PC-9 (cell line): ENCODE results near the gene TIAM2. TPM values are rescaled to one million over a fixed set of nuclear protein-coding genes. Genes with fewer than 3 reads are reported as not detected.

Experiments
- BruUV-seq: library from RNA; stranded (reverse); fragments of 400-500 nt; replicated peaks from 2 replicates; lab custom pipeline; 2021; lab: Mats Ljungman, UMichigan
- CTCF ChIA-PET: fragments of 300-600 bp; sonication (Branson Sonifier 250); formaldehyde crosslinking; loops from one replicate; lab custom pipeline; 2022; ENCODE audit warnings: antibody characterized with exemption; lab: Charles Lee
- POLR2A ChIA-PET: fragments of 300-600 bp; sonication (Branson Sonifier 250); formaldehyde crosslinking; loops from one replicate; lab custom pipeline; 2022; ENCODE audit warnings: antibody characterized with exemption; ENCODE audit not compliant: unreplicated experiment; lab: Charles Lee
- DNase-seq, 2 experiments: peaks; one replicate each; pipeline versions ENCODE4 v3.0.0 to v3.0.0-alpha.2; 2015 to 2022; ENCODE audit warnings: mixed read lengths in 1 of 2
- H2AFZ ChIP-seq: fragments of 200-600 bp; sonication (generic); 2 replicates; pipeline ENCODE4 v1.8.1; 2017; ENCODE audit warnings: antibody characterized with exemption
- H3F3A ChIP-seq: fragments of 200-600 bp; sonication (generic); 2 replicates; pipeline ENCODE4 v1.8.1; 2017; ENCODE audit warnings: antibody characterized with exemption, mild to moderate bottlenecking, low read depth; ENCODE audit not compliant: insufficient read depth
- H3K27ac ChIP-seq: fragments of 200-600 bp; sonication (generic); 2 replicates; pipeline ENCODE4 v1.6.1; 2016; ENCODE audit warnings: mixed run types
- H3K27me3 ChIP-seq: fragments of 200-600 bp; sonication (generic); 2 replicates; pipeline ENCODE4 v1.6.1; 2016; ENCODE audit warnings: low read depth, mixed run types; ENCODE audit not compliant: insufficient read depth
- H3K36me3 ChIP-seq: fragments of 200-600 bp; sonication (generic); 2 replicates; pipeline ENCODE4 v1.6.1; 2016; ENCODE audit warnings: low read depth, mixed run types
- H3K4me1 ChIP-seq: fragments of 200-600 bp; sonication (generic); replicated peaks from 2 replicates; pipeline ENCODE4 v1.6.1; 2016; ENCODE audit warnings: mixed run types; ENCODE audit not compliant: insufficient read depth
- H3K4me2 ChIP-seq: fragments of 200-600 bp; sonication (generic); 2 replicates; pipeline ENCODE4 v1.6.1; 2017; ENCODE audit warnings: mixed run types
- H3K4me3 ChIP-seq: fragments of 200-600 bp; sonication (generic); 2 replicates; pipeline ENCODE4 v1.6.1; 2016; ENCODE audit warnings: mixed run types
- H3K79me2 ChIP-seq: fragments of 200-600 bp; sonication (generic); 2 replicates; pipeline ENCODE4 v1.6.1; 2017; ENCODE audit warnings: low read depth, mixed run types
- H3K9me2 ChIP-seq: fragments of 200-600 bp; sonication (generic); 2 replicates; pipeline ENCODE4 v1.8.1; 2017; ENCODE audit warnings: mild to moderate bottlenecking; ENCODE audit not compliant: insufficient read depth
- H3K9me3 ChIP-seq: fragments of 200-600 bp; sonication (generic); 2 replicates; pipeline ENCODE4 v1.8.1; 2016; ENCODE audit warnings: low read depth; ENCODE audit not compliant: insufficient read depth
- H4K20me1 ChIP-seq: fragments of 200-600 bp; sonication (generic); 2 replicates; pipeline ENCODE4 v1.8.1; 2017; ENCODE audit not compliant: insufficient read depth
- EZH2 ChIP-seq: fragments of 200-600 bp; sonication (generic); IDR thresholded peaks from 2 replicates; pipeline ENCODE4 v1.8.0; 2017; ENCODE audit warnings: antibody characterized with exemption, low read depth
- intact Hi-C: fragments of 100-400 bp; cut with micrococcal nuclease; formaldehyde crosslinking; loops from one replicate; pipeline ENCODE4 v1.10.0; 2022; ENCODE audit not compliant: unreplicated experiment
- total RNA-seq: library from RNA; stranded (reverse); gene quantifications from 2 replicates; pipeline ENCODE4 v1.2.3, GENCODE V29; 2021
- TF ChIP-seq, protein P1 (sequence below): fragments of 200-600 bp; sonication (generic); conservative IDR thresholded peaks from 2 replicates; pipeline ENCODE4 v1.6.1; 2017; ENCODE audit warnings: mixed run types, antibody characterized with exemption, mild to moderate bottlenecking, moderate library complexity

The TIAM2 gene
- total RNA-seq, 1 experiment from 2014 or later: 11.4 TPM

DNA sequence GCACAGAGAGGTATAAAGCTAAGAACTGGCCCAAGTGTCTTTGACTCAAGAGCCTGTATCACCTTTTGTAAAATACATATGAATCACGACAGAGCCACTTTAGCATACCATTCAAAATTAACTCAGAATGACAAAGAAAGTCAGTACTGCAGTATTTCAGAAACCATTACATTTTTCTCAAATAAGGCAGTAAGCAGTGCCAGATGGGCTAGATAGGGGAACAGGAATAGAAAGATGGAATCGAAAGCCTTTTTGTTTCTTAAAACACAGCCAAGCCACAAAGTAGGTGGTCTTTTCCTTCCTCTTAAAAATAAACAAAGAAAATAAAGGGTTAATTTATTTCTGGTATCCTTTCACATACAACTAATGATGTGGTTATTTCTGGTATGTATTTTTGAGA, 279.0 kb downstream of the TIAM2 start:
- no peaks in the 10 kb centered on the region for H3K36me3 ChIP-seq
- intact Hi-C loops: no loop called here
- no peak for TF ChIP-seq EZH2
- TF ChIP-seq, protein P1, sequence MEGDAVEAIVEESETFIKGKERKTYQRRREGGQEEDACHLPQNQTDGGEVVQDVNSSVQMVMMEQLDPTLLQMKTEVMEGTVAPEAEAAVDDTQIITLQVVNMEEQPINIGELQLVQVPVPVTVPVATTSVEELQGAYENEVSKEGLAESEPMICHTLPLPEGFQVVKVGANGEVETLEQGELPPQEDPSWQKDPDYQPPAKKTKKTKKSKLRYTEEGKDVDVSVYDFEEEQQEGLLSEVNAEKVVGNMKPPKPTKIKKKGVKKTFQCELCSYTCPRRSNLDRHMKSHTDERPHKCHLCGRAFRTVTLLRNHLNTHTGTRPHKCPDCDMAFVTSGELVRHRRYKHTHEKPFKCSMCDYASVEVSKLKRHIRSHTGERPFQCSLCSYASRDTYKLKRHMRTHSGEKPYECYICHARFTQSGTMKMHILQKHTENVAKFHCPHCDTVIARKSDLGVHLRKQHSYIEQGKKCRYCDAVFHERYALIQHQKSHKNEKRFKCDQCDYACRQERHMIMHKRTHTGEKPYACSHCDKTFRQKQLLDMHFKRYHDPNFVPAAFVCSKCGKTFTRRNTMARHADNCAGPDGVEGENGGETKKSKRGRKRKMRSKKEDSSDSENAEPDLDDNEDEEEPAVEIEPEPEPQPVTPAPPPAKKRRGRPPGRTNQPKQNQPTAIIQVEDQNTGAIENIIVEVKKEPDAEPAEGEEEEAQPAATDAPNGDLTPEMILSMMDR: no peak
- no peaks in the 10 kb centered on the region for H3K27me3 ChIP-seq
- BruUV-seq: no TSS peak
- H3K27ac ChIP-seq: no peak overlapping the region
- no peaks in the 10 kb centered on the region for H4K20me1 ChIP-seq
- POLR2A ChIA-PET: no interaction called here
- no peaks in the 10 kb centered on the region for H3K9me3 ChIP-seq
- no peaks in the 10 kb centered on the region for H3K9me2 ChIP-seq
- no peaks in the 10 kb centered on the region for H3K79me2 ChIP-seq
- no peak for DNase-seq
- no peak overlapping the region for H2AFZ ChIP-seq
- no peak overlapping the region for H3K4me2 ChIP-seq
- H3K4me3 ChIP-seq: no peak overlapping the region
- no peaks in the 10 kb centered on the region for H3F3A ChIP-seq
- CTCF ChIA-PET: no interaction called here
- no peaks in the 10 kb centered on the region for H3K4me1 ChIP-seq

DNA sequence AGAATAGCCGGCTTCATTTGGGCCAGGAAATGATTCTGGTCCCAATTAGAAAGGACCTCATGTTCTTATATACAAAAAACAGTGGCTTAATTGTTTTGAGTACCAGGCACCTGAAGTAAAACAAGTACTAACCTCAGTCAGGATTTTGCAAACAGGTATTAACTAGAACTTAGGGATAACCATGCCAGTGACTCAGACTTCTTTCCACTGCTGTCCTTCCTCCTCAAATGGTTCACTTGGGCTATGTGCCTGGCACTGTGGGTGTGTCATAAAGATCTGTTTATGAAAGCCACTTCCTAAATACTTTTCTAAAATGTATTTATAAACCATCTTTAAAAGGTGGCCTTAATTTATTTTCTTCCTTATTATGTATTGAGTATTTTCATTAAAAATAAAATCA, 279.4 kb downstream of the TIAM2 start:
- Histone ChIP-seq H3K79me2 (no peaks in the 10 kb centered on the region), H3K9me3 (no peaks in the 10 kb centered on the region), H4K20me1 (no peaks in the 10 kb centered on the region), H3F3A (no peaks in the 10 kb centered on the region), H3K4me2 (no peak overlapping the region), H3K27ac (no peak overlapping the region), H3K27me3 (no peaks in the 10 kb centered on the region), H3K4me1 (no peaks in the 10 kb centered on the region), H3K4me3 (no peak overlapping the region), H3K36me3 (no peaks in the 10 kb centered on the region), H2AFZ (no peak overlapping the region), H3K9me2 (no peaks in the 10 kb centered on the region)
- no TSS peak for BruUV-seq
- DNase-seq: no peak
- TF ChIP-seq EZH2: no peak
- TF ChIP-seq, protein P1: no peak
- CTCF ChIA-PET: no interaction called here
- POLR2A ChIA-PET: no interaction called here
- intact Hi-C loops: no loop called here

DNA sequence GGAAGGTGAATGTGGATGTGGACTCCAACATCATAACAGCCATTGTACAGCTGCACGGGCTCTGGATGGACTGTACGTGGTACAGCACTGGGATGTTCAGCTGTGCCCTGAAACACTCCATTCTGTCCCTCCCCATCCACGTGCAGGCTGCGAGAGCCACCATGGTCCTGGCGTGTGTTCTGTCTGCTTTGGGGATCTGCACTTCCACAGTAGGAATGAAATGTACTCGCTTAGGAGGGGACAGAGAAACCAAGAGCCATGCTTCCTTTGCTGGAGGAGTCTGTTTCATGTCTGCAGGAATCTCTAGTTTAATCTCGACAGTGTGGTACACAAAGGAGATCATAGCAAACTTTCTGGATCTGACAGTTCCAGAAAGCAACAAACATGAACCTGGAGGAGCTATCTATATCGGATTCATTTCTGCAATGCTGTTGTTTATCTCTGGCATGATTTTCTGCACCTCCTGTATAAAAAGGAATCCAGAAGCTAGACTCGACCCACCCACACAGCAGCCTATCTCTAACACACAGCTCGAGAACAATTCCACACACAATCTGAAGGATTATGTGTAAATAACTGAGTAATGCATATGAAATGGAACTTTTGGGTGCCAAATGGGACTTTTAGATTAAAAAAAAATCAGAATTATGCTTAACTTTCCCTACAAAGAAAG, 280.8 kb downstream of the TIAM2 start:
- BruUV-seq: no TSS peak
- Histone ChIP-seq H3K4me3 (no peak overlapping the region), H3K4me1 (no peaks in the 10 kb centered on the region), H3F3A (no peaks in the 10 kb centered on the region), H2AFZ (no peak overlapping the region), H3K9me3 (no peaks in the 10 kb centered on the region), H4K20me1 (no peaks in the 10 kb centered on the region), H3K27me3 (no peaks in the 10 kb centered on the region), H3K27ac (no peak overlapping the region), H3K4me2 (no peak overlapping the region), H3K79me2 (no peaks in the 10 kb centered on the region), H3K36me3 (no peaks in the 10 kb centered on the region), H3K9me2 (no peaks in the 10 kb centered on the region)
- CTCF ChIA-PET: no interaction called here
- POLR2A ChIA-PET: interaction anchor here (0.6 kb wide), 1 partner anchor 25 kb away, joined by 4 read pairs; no protein-coding TSS in a partner anchor
- DNase-seq: no peak
- intact Hi-C loops: no loop called here
- no peak for TF ChIP-seq EZH2
- TF ChIP-seq, protein P1: no peak
